Gastrocnemius medialis (tissue), 4 donors: ENCODE results near the gene FGFR3. TPM values are rescaled to one million over a fixed set of nuclear protein-coding genes. Genes with fewer than 3 reads are reported as not detected.
A peak's percentile ranks its signal among the peaks of the same experiment; 100 is the strongest.
"Not testable (repeated sequence)": the region's sequence is repeated elsewhere in the genome, so short reads cannot be mapped to it uniquely, and the experiment has no call there.

Source experiments
- ATAC-seq, 2 donors: fragments of 150-250 bp; one replicate each; pipeline ENCODE4 v1.9.1; 2016
- DNase-seq, 2 donors: peaks; one replicate each; pipeline ENCODE4 v3.0.0-alpha.2; 2019
- H3K27ac ChIP-seq, 4 donors: fragments of 200-600 bp; sonication (generic); 1 replicate in 1 of 4; 2 replicates in 3 of 4; pipeline ENCODE4 v1.5.1; 2016 to 2018; ENCODE audit warnings: mild to moderate bottlenecking in 2 of 4, moderate library complexity in 1 of 4
- H3K27me3 ChIP-seq, 3 donors: fragments of 200-600 bp; sonication (generic) in 2 of 3; 1 replicate in 1 of 3; 2 replicates in 2 of 3; pipeline versions ENCODE4 v1.5.1 to v1.6.0; 2016 to 2019; ENCODE audit warnings: mild to moderate bottlenecking in 1 of 3, moderate library complexity in 1 of 3
- H3K36me3 ChIP-seq, 2 donors: fragments of 200-600 bp; sonication (generic) in 1 of 2; one replicate each; pipeline ENCODE4 v1.5.1; 2017 to 2018
- H3K4me1 ChIP-seq, 2 donors: fragments of 200-600 bp; sonication (generic) in 1 of 2; one replicate each; pipeline ENCODE4 v1.5.1; 2016 to 2017; ENCODE audit warnings: mild to moderate bottlenecking in 2 of 2
- H3K4me3 ChIP-seq, 4 donors: fragments of 200-600 bp; sonication (generic) in 3 of 4; 1 replicate in 1 of 4; 2 replicates in 3 of 4; pipeline ENCODE4 v1.5.1; 2016 to 2019; ENCODE audit warnings: mild to moderate bottlenecking in 2 of 4
- H3K9me3 ChIP-seq, 3 donors: fragments of 200-600 bp; sonication (generic) in 2 of 3; 1 replicate in 1 of 3; 2 replicates in 2 of 3; pipeline ENCODE4 v1.5.1; 2016 to 2019
- POLR2A ChIP-seq, 2 donors: fragments of 450-650 bp; IDR thresholded peaks; one replicate each; pipeline ENCODE4 v1.6.1; 2017; ENCODE audit warnings: antibody characterized with exemption in 2 of 2, mild to moderate bottlenecking in 2 of 2, moderate library complexity in 2 of 2
- in situ Hi-C, 4 donors: fragments of 200-750 bp; cut with MboI; loops; one replicate each; pipeline versions ENCODE4 v1.15.0 to v1.8.0; 2017; ENCODE audit warnings: low sequenced_read_pairs in 4 of 4
- intact Hi-C: fragments of 100-400 bp; cut with DNase I; formaldehyde crosslinking; loops from one replicate; pipeline ENCODE4 v1.15.1; 2023; ENCODE audit warnings: low total_unique reads
- total RNA-seq, 4 donors: library from RNA; depleted of rRNA; stranded (reverse); fragments of >200 nt; gene quantifications; one replicate each; pipeline versions ENCODE4 v1.1.0 to v1.2.3, GENCODE V29; 2016
- TF ChIP-seq, protein P1 (sequence below), 5 experiments: fragments of 450-650 bp in 3 of 5; fragments of 200-600 bp in 2 of 5; sonication (generic) in 2 of 5; IDR thresholded peaks in 4 of 5; conservative IDR thresholded peaks in 1 of 5; 1 replicate in 4 of 5; 2 replicates in 1 of 5; pipeline ENCODE4 v1.5.1; 2016 to 2019; ENCODE audit warnings: antibody characterized with exemption in 5 of 5, mild to moderate bottlenecking in 3 of 5, moderate library complexity in 3 of 5

The FGFR3 gene
- total RNA-seq, 4 donors from 2014 or later: 0.15 to 0.51 (median 0.18) TPM; not detected in 1

GRCh38 chr4:1843852-1844251 is 50.8 kb downstream of the FGFR3 start:
- Histone ChIP-seq H3K9me3 (no peaks in the 10 kb centered on the region), H3K27ac (peak overlapping the region in 2 of 4 donors; percentile 29 to 40), H3K4me3 (no peak overlapping the region), H3K36me3 (peaks cover 0 to 51% of the 10 kb centered on the region in 2 donors), H3K27me3 (no peaks in the 10 kb centered on the region), H3K4me1 (peaks cover 10 to 17% of the 10 kb centered on the region in 2 donors)
- intact Hi-C loops: no loop called here
- ATAC-seq (peak; percentile 65 to 94), DNase-seq (peak in 1 of 2 donors; percentile 61)
- in situ Hi-C loops: no loop called here
- TF ChIP-seq POLR2A (IDR thresholded peaks at IDR 0.05): no peak
- TF ChIP-seq, protein P1, sequence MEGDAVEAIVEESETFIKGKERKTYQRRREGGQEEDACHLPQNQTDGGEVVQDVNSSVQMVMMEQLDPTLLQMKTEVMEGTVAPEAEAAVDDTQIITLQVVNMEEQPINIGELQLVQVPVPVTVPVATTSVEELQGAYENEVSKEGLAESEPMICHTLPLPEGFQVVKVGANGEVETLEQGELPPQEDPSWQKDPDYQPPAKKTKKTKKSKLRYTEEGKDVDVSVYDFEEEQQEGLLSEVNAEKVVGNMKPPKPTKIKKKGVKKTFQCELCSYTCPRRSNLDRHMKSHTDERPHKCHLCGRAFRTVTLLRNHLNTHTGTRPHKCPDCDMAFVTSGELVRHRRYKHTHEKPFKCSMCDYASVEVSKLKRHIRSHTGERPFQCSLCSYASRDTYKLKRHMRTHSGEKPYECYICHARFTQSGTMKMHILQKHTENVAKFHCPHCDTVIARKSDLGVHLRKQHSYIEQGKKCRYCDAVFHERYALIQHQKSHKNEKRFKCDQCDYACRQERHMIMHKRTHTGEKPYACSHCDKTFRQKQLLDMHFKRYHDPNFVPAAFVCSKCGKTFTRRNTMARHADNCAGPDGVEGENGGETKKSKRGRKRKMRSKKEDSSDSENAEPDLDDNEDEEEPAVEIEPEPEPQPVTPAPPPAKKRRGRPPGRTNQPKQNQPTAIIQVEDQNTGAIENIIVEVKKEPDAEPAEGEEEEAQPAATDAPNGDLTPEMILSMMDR (IDR thresholded peaks at IDR 0.05 in 4 of 5, conservative IDR thresholded peaks at IDR 0.05 in 1 of 5): no peak

- DNase-seq, intact Hi-C loops: not testable (repeated sequence)
Measured at GRCh38 chr4:1844618-1845017, 51.5 kb downstream of the FGFR3 start.

DNA sequence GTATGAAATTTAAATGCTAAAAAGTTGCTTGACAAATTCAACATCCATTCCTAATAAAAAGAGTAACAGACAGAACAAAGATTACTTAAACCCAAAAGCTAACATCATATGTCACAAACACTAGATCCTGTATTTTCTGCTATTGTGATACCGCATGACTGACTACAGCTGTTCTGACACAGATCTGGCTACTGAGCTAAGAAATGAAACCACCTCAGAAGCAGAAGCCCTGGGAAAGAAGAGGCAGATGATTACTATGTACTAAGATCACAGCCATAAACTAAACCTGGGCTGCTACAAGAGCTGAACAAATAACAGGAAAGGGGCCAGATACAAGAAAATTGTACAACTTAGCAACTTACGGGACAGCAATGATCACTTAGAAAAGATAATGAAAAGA is 53.5 kb downstream of the FGFR3 start:
- H3K36me3 ChIP-seq: peaks cover 0 to 25% of the 10 kb centered on the region in 2 donors
- no peaks in the 10 kb centered on the region for H3K9me3 ChIP-seq
- TF ChIP-seq, protein P1 (IDR thresholded peaks at IDR 0.05 in 4 of 5, conservative IDR thresholded peaks at IDR 0.05 in 1 of 5): no peak
- TF ChIP-seq POLR2A (IDR thresholded peaks at IDR 0.05): no peak
- no peak overlapping the region for H3K4me3 ChIP-seq
- in situ Hi-C loops (no loop called here), intact Hi-C loops (no loop called here)
- no peak for ATAC-seq
- H3K4me1 ChIP-seq: peaks cover 18 to 21% of the 10 kb centered on the region in 2 donors
- no peak for DNase-seq
- no peak overlapping the region for H3K27ac ChIP-seq
- no peaks in the 10 kb centered on the region for H3K27me3 ChIP-seq

More at GRCh38 chr4:1844618-1845017, 51.5 kb downstream of the FGFR3 start:
- Histone ChIP-seq H3K36me3 (peaks cover 0 to 43% of the 10 kb centered on the region in 2 donors), H3K4me1 (peaks cover 10 to 17% of the 10 kb centered on the region in 2 donors)
- H3K9me3 ChIP-seq, H3K4me3 ChIP-seq, in situ Hi-C loops, H3K27me3 ChIP-seq, ATAC-seq, H3K27ac ChIP-seq: not testable (repeated sequence)

- DNase-seq (no peak), ATAC-seq (no peak)
- in situ Hi-C loops: loop anchor here in 1 of 4 donors (5.0 kb wide), 1 partner anchor 163 kb away; no protein-coding TSS in a partner anchor
- Histone ChIP-seq H3K27ac (no peak overlapping the region), H3K27me3 (no peaks in the 10 kb centered on the region), H3K36me3 (peaks cover 0 to 14% of the 10 kb centered on the region in 2 donors), H3K9me3 (no peaks in the 10 kb centered on the region), H3K4me3 (no peak overlapping the region), H3K4me1 (peaks cover 22 to 33% of the 10 kb centered on the region in 2 donors)
- intact Hi-C loops: loop anchor here (10.0 kb wide), 2 partner anchors 505 to 1445 kb away; partner anchors contain the start of genes RGS12 and UVSSA
- TF ChIP-seq, protein P1 (IDR thresholded peaks at IDR 0.05 in 4 of 5, conservative IDR thresholded peaks at IDR 0.05 in 1 of 5): no peak
- no peak for TF ChIP-seq POLR2A (IDR thresholded peaks at IDR 0.05)
Measured at GRCh38 chr4:1850276-1850675, 57.2 kb downstream of the FGFR3 start.

DNA sequence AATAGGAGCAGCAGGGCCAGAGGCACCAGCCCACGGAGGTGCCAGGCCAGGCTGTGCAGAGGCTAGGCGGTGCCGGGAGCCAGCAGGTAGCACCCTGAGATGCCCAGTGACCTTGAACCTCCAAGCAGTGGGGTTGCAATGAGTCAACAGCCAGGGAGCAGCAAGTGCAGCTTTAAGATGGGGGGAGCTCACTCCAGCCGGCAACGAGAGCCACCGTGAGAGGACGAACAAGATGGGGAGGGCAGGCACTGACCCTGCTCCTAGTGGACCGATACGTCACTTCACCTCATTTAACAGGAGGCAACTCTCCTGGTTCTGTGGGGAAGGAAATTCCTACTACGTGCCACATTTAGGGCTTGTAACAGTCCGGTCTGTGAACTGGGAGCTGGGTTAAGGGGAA is 58.1 kb downstream of the FGFR3 start:
- Histone ChIP-seq H3K27ac (no peak overlapping the region), H3K4me1 (peaks cover 22 to 34% of the 10 kb centered on the region in 2 donors), H3K27me3 (no peaks in the 10 kb centered on the region), H3K36me3 (peaks cover 0 to 11% of the 10 kb centered on the region in 2 donors), H3K9me3 (no peaks in the 10 kb centered on the region), H3K4me3 (no peak overlapping the region)
- ATAC-seq (no peak), DNase-seq (no peak)
- TF ChIP-seq, protein P1 (IDR thresholded peaks at IDR 0.05 in 4 of 5, conservative IDR thresholded peaks at IDR 0.05 in 1 of 5): no peak
- no peak for TF ChIP-seq POLR2A (IDR thresholded peaks at IDR 0.05)
- intact Hi-C loops (loop anchor here (10.0 kb wide), 2 partner anchors 506 to 1444 kb away; partner anchors contain the start of genes RGS12 and UVSSA), in situ Hi-C loops (loop anchor here in 1 of 4 donors (5.0 kb wide), 1 partner anchor 164 kb away; no protein-coding TSS in a partner anchor)
